HepG2 (cell line): Measurements from ENCODE around the gene TRIM66. TPM values are rescaled to one million over a fixed set of nuclear protein-coding genes. Genes with fewer than 3 reads are reported as not detected.

ENCODE experiments used
- EP300 ChIP-seq, 3 experiments: sonication (generic) in 1 of 3; formaldehyde crosslinking in 1 of 3; IDR thresholded peaks; 2 replicates each; pipeline versions ENCODE4 v1.5.1 to v1.6.1; 2011 to 2020; ENCODE audit warnings: low read depth in 2 of 3, low read length in 2 of 3, borderline replicate concordance in 1 of 3, improper control_type of control experiment in 1 of 3, mild to moderate bottlenecking in 1 of 3, missing genetic modification reagents in 1 of 3, moderate library complexity in 1 of 3
- EZH2 ChIP-seq: conservative IDR thresholded peaks from 2 replicates; pipeline ENCODE4 v1.6.1; 2012; ENCODE audit warnings: mild to moderate bottlenecking, low read depth, low read length, moderate library complexity
- FOXJ3 ChIP-seq: sonication (generic); formaldehyde crosslinking; IDR thresholded peaks from 2 replicates; pipeline ENCODE4 v1.4.0; 2020; ENCODE audit warnings: missing genetic modification reagents, mild to moderate bottlenecking, borderline replicate concordance
- FOXK2 ChIP-seq: fragments of 450-650 bp; IDR thresholded peaks from 2 replicates; pipeline ENCODE4 v1.6.1; 2016
- HOMEZ ChIP-seq: IDR thresholded peaks from 2 replicates; pipeline ENCODE4 v1.6.1; 2016; ENCODE audit warnings: low read depth
- NFAT5 ChIP-seq: sonication (generic); formaldehyde crosslinking; IDR thresholded peaks from 2 replicates; pipeline ENCODE4 v1.4.0; 2020; ENCODE audit warnings: missing genetic modification reagents
- POGZ ChIP-seq: sonication (generic); formaldehyde crosslinking; IDR thresholded peaks from 2 replicates; pipeline ENCODE4 v1.4.0; 2020; ENCODE audit warnings: mild to moderate bottlenecking, missing genetic modification reagents
- POLR2A ChIP-seq, 2 experiments: IDR thresholded peaks; 2 replicates each; pipeline ENCODE4 v1.6.1; 2011; ENCODE audit warnings: low read depth in 2 of 2, low read length in 2 of 2, mild to moderate bottlenecking in 1 of 2, moderate library complexity in 1 of 2; ENCODE audit not compliant: insufficient read depth in 1 of 2
- SALL2 ChIP-seq: sonication (generic); formaldehyde crosslinking; IDR thresholded peaks from 2 replicates; pipeline ENCODE4 v1.8.1; 2023; ENCODE audit warnings: mild to moderate bottlenecking, missing genetic modification reagents, inconsistent platforms
- SSRP1 ChIP-seq: IDR thresholded peaks from 2 replicates; pipeline ENCODE4 v1.6.1; 2016; ENCODE audit warnings: control low read depth
- ZBTB2 ChIP-seq: sonication (generic); formaldehyde crosslinking; IDR thresholded peaks from 2 replicates; pipeline ENCODE4 v1.8.0; 2022; ENCODE audit warnings: low read depth, missing genetic modification reagents
- ZNF503 ChIP-seq: sonication (generic); formaldehyde crosslinking; IDR thresholded peaks from 2 replicates; pipeline ENCODE4 v1.4.0; 2020; ENCODE audit warnings: missing genetic modification reagents
- ZSCAN29 ChIP-seq: sonication (generic); formaldehyde crosslinking; conservative IDR thresholded peaks from 2 replicates; pipeline ENCODE4 v1.4.0; 2020; ENCODE audit warnings: mild to moderate bottlenecking, missing genetic modification reagents
- ZSCAN9 ChIP-seq: IDR thresholded peaks from 2 replicates; pipeline ENCODE4 v1.6.1; 2016; ENCODE audit warnings: borderline replicate concordance
- polyA plus RNA-seq, 8 experiments: library from polyadenylated mRNA; depleted of rRNA in 3 of 8; stranded (reverse) in 7 of 8; unstranded in 1 of 8; fragments of >200 nt; fragmentation: Illumina TruSeq in 4 of 8; extraction: Trizol in 4 of 8; gene quantifications; 2 replicates each; pipeline versions ENCODE4 v1.2.1 to v1.2.3, GENCODE V29; 2011 to 2016; ENCODE audit warnings: low read depth in 4 of 8, missing spikeins in 1 of 8, mixed read lengths in 1 of 8; ENCODE audit not compliant: insufficient read depth in 1 of 8
- total RNA-seq, 5 experiments: library from RNA; depleted of rRNA; stranded (reverse); fragments of >200 nt; fragmentation: Illumina TruSeq; extraction: Trizol; gene quantifications; 2 replicates each; pipeline ENCODE4 v1.2.3, GENCODE V29; 2016; ENCODE audit warnings: low read depth in 1 of 5

TRIM66 gene
- total and polyA plus RNA-seq, 2 of the 13 experiments (the other 11 are each of a cell fraction or from before 2014, with no cell fraction given): 4.9 to 6.1 TPM

GRCh38 chr11:8717876-8718753, 35.6 kb upstream of the TRIM66 start (continued):
- TF ChIP-seq ZBTB2 (CRISPR knock-in tag): no peak
- no peak for TF ChIP-seq ZSCAN9 (CRISPR knock-in tag)
- TF ChIP-seq HOMEZ (CRISPR knock-in tag): 0 out of 2 replicates have a peak, but pooled peaks have one; percentile 29
- TF ChIP-seq NFAT5 (CRISPR knock-in tag): no peak
- TF ChIP-seq SSRP1: no peak
- no peak for TF ChIP-seq ZSCAN29
- TF ChIP-seq ZNF503: no peak
- peak; percentile 67 for TF ChIP-seq FOXK2
- TF ChIP-seq SALL2: no peak
- 0 out of 2 replicates have a peak, but pooled peaks have one; percentile 17 for TF ChIP-seq POGZ (CRISPR knock-in tag)
- no peak for TF ChIP-seq FOXJ3 (CRISPR knock-in tag)
- peak in 1 of 2 experiments; percentile 39; a peak in 1 of 4 replicates for TF ChIP-seq POLR2A (IDR thresholded peaks at IDR 0.05; ENCODE audit: insufficient read depth in 1 of 2, low read depth in 2 of 2, low read length in 2 of 2)
- peak in 1 of 2 experiments; percentile 23; a peak in 1 of 4 replicates for TF ChIP-seq EP300 (IDR thresholded peaks at IDR 0.05; ENCODE audit: low read depth in 2 of 2, low read length in 2 of 2)
- TF ChIP-seq EP300 (CRISPR knock-in tag; IDR thresholded peaks at IDR 0.05; ENCODE audit: borderline replicate concordance): no peak; the same call in 1 of the 2 replicates
- no peak for TF ChIP-seq EZH2
